HepG2 (cell line): ENCODE data around the gene HELZ. TPM values are rescaled to one million over a fixed set of nuclear protein-coding genes. Genes with fewer than 3 reads are reported as not detected.
A peak's percentile ranks its signal among the peaks of the same experiment; 100 is the strongest.

ENCODE experiments used
- AGO2 ChIP-seq: fragments of 200-400 bp; formaldehyde crosslinking; optimal IDR thresholded peaks from 2 replicates; pipeline ENCODE3; 2017; ENCODE audit warnings: mild to moderate bottlenecking, low read depth, low read length, moderate library complexity
- ATF7-NPFF ChIP-seq: sonication (generic); formaldehyde crosslinking; IDR thresholded peaks from 2 replicates; pipeline ENCODE4 v1.8.1; 2023; ENCODE audit warnings: mild to moderate bottlenecking, low read depth, missing genetic modification reagents, moderate library complexity
- ATM ChIP-seq: fragments of 450-650 bp; IDR thresholded peaks from 2 replicates; pipeline ENCODE4 v1.7.1; 2017; ENCODE audit warnings: mild to moderate bottlenecking, borderline replicate concordance
- BORCS8-MEF2B ChIP-seq: sonication (generic); formaldehyde crosslinking; IDR thresholded peaks from 2 replicates; pipeline ENCODE4 v1.8.0; 2022; ENCODE audit warnings: mild to moderate bottlenecking, missing genetic modification reagents
- DMAP1 ChIP-seq: IDR thresholded peaks from 2 replicates; pipeline ENCODE4 v1.6.1; 2016
- FOXA1 ChIP-seq, 2 experiments: fragments of 450-650 bp in 1 of 2; sonication (generic) in 1 of 2; formaldehyde crosslinking in 1 of 2; IDR thresholded peaks; 2 replicates each; pipeline versions ENCODE4 v1.4.0 to v1.6.1; 2016 to 2020; ENCODE audit warnings: missing genetic modification reagents in 1 of 2
- MAX ChIP-seq: IDR thresholded peaks from 2 replicates; pipeline ENCODE4 v1.6.1; 2012; ENCODE audit warnings: inconsistent platforms
- MAZ ChIP-seq, 2 experiments: sonication (generic) in 1 of 2; formaldehyde crosslinking in 1 of 2; IDR thresholded peaks; 2 replicates each; pipeline versions ENCODE4 v1.5.0 to v1.6.1; 2012 to 2020; ENCODE audit warnings: low read depth in 2 of 2, mild to moderate bottlenecking in 2 of 2, borderline replicate concordance in 1 of 2, improper control_type of control experiment in 1 of 2, low read length in 1 of 2, missing genetic modification reagents in 1 of 2, moderate library complexity in 1 of 2
- MED13 ChIP-seq: sonication (generic); formaldehyde crosslinking; IDR thresholded peaks from 2 replicates; pipeline ENCODE4 v1.5.0; 2020; ENCODE audit warnings: missing genetic modification reagents
- NONO ChIP-seq, 2 experiments: fragments of 450-650 bp in 1 of 2; sonication (generic) in 1 of 2; formaldehyde crosslinking in 1 of 2; IDR thresholded peaks in 1 of 2; conservative IDR thresholded peaks in 1 of 2; 2 replicates each; pipeline versions ENCODE4 v1.6.1 to v1.8.0; 2017 to 2022; ENCODE audit warnings: mild to moderate bottlenecking in 1 of 2, missing genetic modification reagents in 1 of 2, moderate library complexity in 1 of 2
- NR2F2 ChIP-seq: IDR thresholded peaks from 2 replicates; pipeline ENCODE4 v1.6.1; 2012; ENCODE audit warnings: low read depth, inconsistent platforms, borderline replicate concordance
- POGZ ChIP-seq: sonication (generic); formaldehyde crosslinking; IDR thresholded peaks from 2 replicates; pipeline ENCODE4 v1.4.0; 2020; ENCODE audit warnings: mild to moderate bottlenecking, missing genetic modification reagents
- SIN3A ChIP-seq: IDR thresholded peaks from 2 replicates; pipeline ENCODE4 v1.6.1; 2011; ENCODE audit warnings: low read depth, mild to moderate bottlenecking, control low read depth, low read length, borderline replicate concordance
- SIX1 ChIP-seq: sonication (generic); formaldehyde crosslinking; IDR thresholded peaks from 2 replicates; pipeline ENCODE4 v1.4.0; 2020; ENCODE audit warnings: missing genetic modification reagents, borderline replicate concordance
- SP5 ChIP-seq: IDR thresholded peaks from 2 replicates; pipeline ENCODE4 v1.6.1; 2016; ENCODE audit warnings: low read depth, borderline replicate concordance
- TBX2 ChIP-seq: sonication (generic); formaldehyde crosslinking; IDR thresholded peaks from 2 replicates; pipeline ENCODE4 v1.5.0; 2020; ENCODE audit warnings: missing genetic modification reagents, mild to moderate bottlenecking, borderline replicate concordance
- TBX3 ChIP-seq: fragments of 450-650 bp; IDR thresholded peaks from 2 replicates; pipeline ENCODE4 v1.6.1; 2017; ENCODE audit warnings: antibody characterized with exemption, mild to moderate bottlenecking, inconsistent platforms, borderline replicate concordance
- TOPORS ChIP-seq: sonication (generic); formaldehyde crosslinking; IDR thresholded peaks from 2 replicates; pipeline ENCODE4 v1.8.0; 2023; ENCODE audit warnings: mild to moderate bottlenecking, missing genetic modification reagents
- YEATS2 ChIP-seq: sonication (generic); formaldehyde crosslinking; IDR thresholded peaks from 2 replicates; pipeline ENCODE4 v1.4.0; 2020; ENCODE audit warnings: missing genetic modification reagents, borderline replicate concordance
- ZIK1 ChIP-seq: sonication (generic); formaldehyde crosslinking; IDR thresholded peaks from 2 replicates; pipeline ENCODE4 v1.5.0; 2020; ENCODE audit warnings: mild to moderate bottlenecking, low read depth, missing genetic modification reagents, borderline replicate concordance
- ZNF343 ChIP-seq: sonication (generic); formaldehyde crosslinking; IDR thresholded peaks from 2 replicates; pipeline ENCODE4 v1.4.0; 2020; ENCODE audit warnings: mild to moderate bottlenecking, missing genetic modification reagents
- ZNF460 ChIP-seq: sonication (generic); formaldehyde crosslinking; IDR thresholded peaks from 2 replicates; pipeline ENCODE4 v1.5.1; 2020; ENCODE audit warnings: missing genetic modification reagents, mild to moderate bottlenecking, borderline replicate concordance
- ZNF543 ChIP-seq: sonication (generic); formaldehyde crosslinking; IDR thresholded peaks from 2 replicates; pipeline ENCODE4 v1.4.0; 2020; ENCODE audit warnings: mild to moderate bottlenecking, missing genetic modification reagents
- ZNF562 ChIP-seq: sonication (generic); formaldehyde crosslinking; IDR thresholded peaks from 2 replicates; pipeline ENCODE4 v1.8.0; 2022; ENCODE audit warnings: missing genetic modification reagents, borderline replicate concordance
- ZNF883 ChIP-seq: sonication (generic); formaldehyde crosslinking; IDR thresholded peaks from 2 replicates; pipeline ENCODE4 v1.5.1; 2020; ENCODE audit warnings: mild to moderate bottlenecking, missing genetic modification reagents; ENCODE audit errors: not compliant biosample characterization
- ZSCAN20 ChIP-seq: sonication (generic); formaldehyde crosslinking; IDR thresholded peaks from 2 replicates; pipeline ENCODE4 v1.4.0; 2020; ENCODE audit warnings: missing genetic modification reagents, mild to moderate bottlenecking, borderline replicate concordance
- polyA plus RNA-seq, 8 experiments: library from polyadenylated mRNA; depleted of rRNA in 3 of 8; stranded (reverse) in 7 of 8; unstranded in 1 of 8; fragments of >200 nt; fragmentation: Illumina TruSeq in 4 of 8; extraction: Trizol in 4 of 8; gene quantifications; 2 replicates each; pipeline versions ENCODE4 v1.2.1 to v1.2.3, GENCODE V29; 2011 to 2016; ENCODE audit warnings: low read depth in 4 of 8, missing spikeins in 1 of 8, mixed read lengths in 1 of 8; ENCODE audit not compliant: insufficient read depth in 1 of 8
- total RNA-seq, 5 experiments: library from RNA; depleted of rRNA; stranded (reverse); fragments of >200 nt; fragmentation: Illumina TruSeq; extraction: Trizol; gene quantifications; 2 replicates each; pipeline ENCODE4 v1.2.3, GENCODE V29; 2016; ENCODE audit warnings: low read depth in 1 of 5
- TF ChIP-seq, protein P1 (sequence below): sonication (generic); formaldehyde crosslinking; IDR thresholded peaks from 2 replicates; pipeline ENCODE4 v1.4.0; 2020; ENCODE audit warnings: missing genetic modification reagents, mild to moderate bottlenecking, borderline replicate concordance

The HELZ gene
- total and polyA plus RNA-seq, 2 of the 13 experiments (the other 11 are each of a cell fraction or from before 2014, with no cell fraction given): 35.3 to 52.4 TPM

DNA sequence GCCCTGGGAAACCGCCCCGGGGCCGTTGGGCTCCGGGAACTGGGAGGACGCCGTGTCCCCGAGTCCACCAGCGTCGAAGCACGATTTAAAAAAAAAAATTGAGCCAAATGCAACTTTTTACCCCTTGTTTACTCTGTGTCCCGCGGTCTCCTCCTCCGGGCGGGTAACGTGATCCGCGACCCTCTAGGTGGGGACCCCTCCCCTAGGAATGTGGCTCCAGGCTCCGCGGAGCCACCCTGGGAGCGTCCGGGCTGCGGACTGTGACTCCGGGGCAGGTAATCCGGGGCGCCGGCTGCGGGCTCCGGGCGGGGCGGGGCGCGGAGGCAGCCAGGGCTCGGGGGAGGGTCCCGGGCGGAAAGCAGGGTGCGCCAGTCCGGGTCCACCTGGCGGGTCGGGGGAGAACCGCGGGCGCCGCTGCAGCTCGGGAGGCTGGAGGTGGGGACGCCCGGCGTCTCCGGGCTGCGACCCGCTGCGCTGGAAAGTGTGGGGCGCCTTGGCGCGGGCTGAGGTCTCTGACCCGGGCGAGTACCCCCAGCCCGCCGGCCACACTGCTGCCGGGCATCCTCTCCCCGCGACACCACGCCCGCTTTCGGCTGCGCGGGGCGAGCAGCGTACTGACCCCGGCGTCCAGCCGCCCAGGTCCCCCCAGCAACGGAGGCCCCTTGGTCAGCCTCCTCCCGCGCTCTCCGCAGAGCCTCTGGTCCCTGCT, 852 bp upstream of the HELZ start (continued):
- TF ChIP-seq AGO2: peak; percentile 77
- TF ChIP-seq DMAP1 (CRISPR knock-in tag): peak; percentile 46
- peak; percentile 13; the same call in 1 of the 2 replicates for TF ChIP-seq TBX2 (CRISPR knock-in tag)
- TF ChIP-seq BORCS8-MEF2B: peak; percentile 73; the same call in 1 of the 2 replicates
- peak; percentile 65; the same call in 1 of the 2 replicates for TF ChIP-seq SP5
- no peak for TF ChIP-seq FOXA1 (IDR thresholded peaks at IDR 0.05)
- peak; percentile 89 for TF ChIP-seq FOXA1 (CRISPR knock-in tag; IDR thresholded peaks at IDR 0.05)
- 0 out of 2 replicates have a peak, but pooled peaks have one; percentile 21 for TF ChIP-seq ZNF543 (CRISPR knock-in tag)
- TF ChIP-seq, protein P1, sequence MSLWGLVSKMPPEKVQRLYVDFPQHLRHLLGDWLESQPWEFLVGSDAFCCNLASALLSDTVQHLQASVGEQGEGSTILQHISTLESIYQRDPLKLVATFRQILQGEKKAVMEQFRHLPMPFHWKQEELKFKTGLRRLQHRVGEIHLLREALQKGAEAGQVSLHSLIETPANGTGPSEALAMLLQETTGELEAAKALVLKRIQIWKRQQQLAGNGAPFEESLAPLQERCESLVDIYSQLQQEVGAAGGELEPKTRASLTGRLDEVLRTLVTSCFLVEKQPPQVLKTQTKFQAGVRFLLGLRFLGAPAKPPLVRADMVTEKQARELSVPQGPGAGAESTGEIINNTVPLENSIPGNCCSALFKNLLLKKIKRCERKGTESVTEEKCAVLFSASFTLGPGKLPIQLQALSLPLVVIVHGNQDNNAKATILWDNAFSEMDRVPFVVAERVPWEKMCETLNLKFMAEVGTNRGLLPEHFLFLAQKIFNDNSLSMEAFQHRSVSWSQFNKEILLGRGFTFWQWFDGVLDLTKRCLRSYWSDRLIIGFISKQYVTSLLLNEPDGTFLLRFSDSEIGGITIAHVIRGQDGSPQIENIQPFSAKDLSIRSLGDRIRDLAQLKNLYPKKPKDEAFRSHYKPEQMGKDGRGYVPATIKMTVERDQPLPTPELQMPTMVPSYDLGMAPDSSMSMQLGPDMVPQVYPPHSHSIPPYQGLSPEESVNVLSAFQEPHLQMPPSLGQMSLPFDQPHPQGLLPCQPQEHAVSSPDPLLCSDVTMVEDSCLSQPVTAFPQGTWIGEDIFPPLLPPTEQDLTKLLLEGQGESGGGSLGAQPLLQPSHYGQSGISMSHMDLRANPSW: no peak
- TF ChIP-seq MAZ (IDR thresholded peaks at IDR 0.05; ENCODE audit: borderline replicate concordance, low read depth, low read length): peak; percentile 100
- TF ChIP-seq MAZ (CRISPR knock-in tag; IDR thresholded peaks at IDR 0.05; ENCODE audit: low read depth): peak; percentile 99
- TF ChIP-seq ZIK1 (CRISPR knock-in tag): no peak
- TF ChIP-seq MAX: peak; percentile 8; the same call in 1 of the 2 replicates
- TF ChIP-seq TBX3: no peak
- peak; percentile 59 for TF ChIP-seq ZNF883
- TF ChIP-seq ATM: no peak
- peak; percentile 69; the same call in 1 of the 2 replicates for TF ChIP-seq ZSCAN20 (CRISPR knock-in tag)
- TF ChIP-seq NONO (IDR thresholded peaks at IDR 0.05): no peak
- TF ChIP-seq NONO (CRISPR knock-in tag; conservative IDR thresholded peaks at IDR 0.05): peak; percentile 17; the same call in 1 of the 2 replicates
- TF ChIP-seq TOPORS (CRISPR knock-in tag): 0 out of 2 replicates have a peak, but pooled peaks have one; percentile 1
- no peak for TF ChIP-seq ZNF562
- peak; percentile 46; the same call in 1 of the 2 replicates for TF ChIP-seq YEATS2 (CRISPR knock-in tag)
- peak; percentile 51; the same call in 1 of the 2 replicates for TF ChIP-seq MED13
- 0 out of 2 replicates have a peak, but pooled peaks have one; percentile 47 for TF ChIP-seq SIN3A
- 0 out of 2 replicates have a peak, but pooled peaks have one; percentile 4 for TF ChIP-seq POGZ
- peak; percentile 90 for TF ChIP-seq SIX1 (CRISPR knock-in tag)
- no peak; the same call in 1 of the 2 replicates for TF ChIP-seq ZNF343
- peak; percentile 51; the same call in 1 of the 2 replicates for TF ChIP-seq NR2F2
- TF ChIP-seq ZNF460 (CRISPR knock-in tag): 0 out of 2 replicates have a peak, but pooled peaks have one; percentile 26
- peak; percentile 16; the same call in 1 of the 2 replicates for TF ChIP-seq ATF7-NPFF (CRISPR knock-in tag)
